H1 (cell line): Measurements from ENCODE around the gene CAMK2A. TPM values are rescaled to one million over a fixed set of nuclear protein-coding genes. Genes with fewer than 3 reads are reported as not detected.

ENCODE experiments used
- CTCF ChIA-PET: fragments of 300-600 bp; sonication (Branson Sonifier 250); formaldehyde crosslinking; loops from one replicate; lab custom pipeline; 2021; ENCODE audit not compliant: partially characterized antibody; lab: Charles Lee
- POLR2A ChIA-PET: fragments of 300-600 bp; sonication (Branson Sonifier 250); formaldehyde crosslinking; loops from one replicate; lab custom pipeline; 2021; ENCODE audit warnings: inconsistent platforms; ENCODE audit not compliant: partially characterized antibody; lab: Charles Lee
- DNase-seq, 2 experiments: peaks; one replicate each; pipeline versions ENCODE4 v3.0.0 to v3.0.0-alpha.2; 2010 to 2022; ENCODE audit warnings: low spot score in 2 of 2, low read depth in 1 of 2, mixed read lengths in 1 of 2
- FAIRE-seq: peaks from 2 replicates; lab custom pipeline; 2011; peaks lifted over from hg19 to GRCh38; lab: Jason Lieb, UNC
- H2AFZ ChIP-seq: 2 replicates; pipeline ENCODE4 v1.8.1; 2012; ENCODE audit warnings: low read length, inconsistent platforms
- H2AK5ac ChIP-seq: 2 replicates; pipeline ENCODE4 v1.6.1; 2013; ENCODE audit warnings: low read depth, low read length
- H2BK120ac ChIP-seq: replicated peaks from 2 replicates; pipeline ENCODE3; 2013; ENCODE audit warnings: low read depth, low read length, inconsistent platforms
- H2BK12ac ChIP-seq: 2 replicates; pipeline ENCODE4 v1.6.1; 2013; ENCODE audit warnings: low read depth, low read length
- H2BK15ac ChIP-seq: 2 replicates; pipeline ENCODE4 v1.6.1; 2013; ENCODE audit warnings: low read length
- H2BK20ac ChIP-seq: 2 replicates; pipeline ENCODE4 v1.6.1; 2013; ENCODE audit warnings: low read length
- H2BK5ac ChIP-seq: 2 replicates; pipeline ENCODE4 v1.6.1; 2013; ENCODE audit warnings: low read depth, low read length
- H3K14ac ChIP-seq: 2 replicates; pipeline ENCODE4 v1.6.1; 2013; ENCODE audit warnings: inconsistent platforms; ENCODE audit not compliant: insufficient read length
- H3K18ac ChIP-seq: 2 replicates; pipeline ENCODE4 v1.6.1; 2013; ENCODE audit warnings: low read length; ENCODE audit errors: extremely low read depth
- H3K23ac ChIP-seq: 2 replicates; pipeline ENCODE4 v1.6.1; 2013; ENCODE audit warnings: inconsistent platforms; ENCODE audit not compliant: insufficient read length
- H3K23me2 ChIP-seq: 2 replicates; pipeline ENCODE4 v1.6.1; 2013; ENCODE audit warnings: low read depth, low read length
- H3K27ac ChIP-seq: 2 replicates; pipeline ENCODE4 v1.6.1; 2011; ENCODE audit warnings: low read depth, low read length, inconsistent platforms
- H3K27me3 ChIP-seq, 4 experiments: replicated peaks in 1 of 4; 1 replicate in 1 of 4; 2 replicates in 3 of 4; pipeline versions ENCODE4 v1.6.1 to v1.8.1; 2011 to 2013; ENCODE audit warnings: low read length in 3 of 4, mild to moderate bottlenecking in 3 of 4, inconsistent platforms in 2 of 4, mixed read lengths in 2 of 4, moderate library complexity in 1 of 4; ENCODE audit not compliant: control insufficient read depth in 3 of 4, insufficient read depth in 3 of 4; ENCODE audit errors: extremely low read depth in 1 of 4
- H3K36me3 ChIP-seq, 4 experiments: 2 replicates each; pipeline versions ENCODE4 v1.6.1 to v1.8.1; 2011 to 2013; ENCODE audit warnings: mild to moderate bottlenecking in 4 of 4, low read length in 3 of 4, moderate library complexity in 2 of 4, control low read depth in 1 of 4, inconsistent platforms in 1 of 4; ENCODE audit not compliant: insufficient read depth in 4 of 4, control insufficient read depth in 2 of 4
- H3K4ac ChIP-seq: replicated peaks from 2 replicates; pipeline ENCODE3; 2013; ENCODE audit warnings: low read length, low read depth, mixed read lengths, inconsistent platforms; ENCODE audit not compliant: insufficient read length
- H3K4me1 ChIP-seq, 4 experiments: replicated peaks in 1 of 4; 1 replicate in 1 of 4; 2 replicates in 3 of 4; pipeline versions ENCODE4 v1.6.1 to v1.8.1; 2011 to 2013; ENCODE audit warnings: low read length in 3 of 4, inconsistent platforms in 2 of 4, mixed read lengths in 1 of 4; ENCODE audit not compliant: insufficient read depth in 4 of 4, control insufficient read depth in 3 of 4
- H3K4me2 ChIP-seq, 2 experiments: 2 replicates each; pipeline versions ENCODE4 v1.6.1 to v1.8.1; 2011 to 2013; ENCODE audit warnings: low read depth in 2 of 2, low read length in 2 of 2, control low read depth in 1 of 2, inconsistent platforms in 1 of 2, mild to moderate bottlenecking in 1 of 2; ENCODE audit not compliant: insufficient read depth in 1 of 2
- H3K4me3 ChIP-seq, 4 experiments: fragments of 200-600, 300-600 bp in 1 of 4; sonication (generic), shearing (Covaris generic), sonication (Bioruptor Twin) in 1 of 4; 2 replicates each; pipeline versions ENCODE4 v1.5.1 to v1.8.1; 2011 to 2016; ENCODE audit warnings: low read length in 4 of 4, low read depth in 3 of 4, control low read depth in 2 of 4, inconsistent platforms in 2 of 4, mild to moderate bottlenecking in 2 of 4, mixed read lengths in 1 of 4, moderate library complexity in 1 of 4; ENCODE audit not compliant: insufficient read depth in 2 of 4; ENCODE audit errors: extremely low read depth in 1 of 4
- H3K56ac ChIP-seq: replicated peaks from 2 replicates; pipeline ENCODE3; 2013; ENCODE audit warnings: low read depth, mild to moderate bottlenecking, mixed read lengths, low read length, inconsistent platforms; ENCODE audit not compliant: insufficient read length
- H3K79me1 ChIP-seq: 2 replicates; pipeline ENCODE4 v1.6.1; 2013; ENCODE audit warnings: low read depth, low read length, control low read depth
- H3K79me2 ChIP-seq, 2 experiments: 2 replicates each; pipeline versions ENCODE4 v1.6.1 to v1.8.1; 2012 to 2013; ENCODE audit warnings: low read length in 2 of 2, mild to moderate bottlenecking in 2 of 2, inconsistent platforms in 1 of 2; ENCODE audit not compliant: insufficient read depth in 2 of 2, control insufficient read depth in 1 of 2
- H3K9ac ChIP-seq, 4 experiments: replicated peaks in 1 of 4; 1 replicate in 1 of 4; 2 replicates in 3 of 4; pipeline versions ENCODE4 v1.6.1 to v1.8.1; 2011 to 2013; ENCODE audit warnings: low read depth in 3 of 4, low read length in 3 of 4, control low read depth in 2 of 4, mild to moderate bottlenecking in 2 of 4, moderate library complexity in 2 of 4, inconsistent platforms in 1 of 4; ENCODE audit errors: extremely low read depth in 1 of 4
- H3K9me3 ChIP-seq, 2 experiments: 2 replicates each; pipeline versions ENCODE4 v1.6.1 to v1.8.1; 2012 to 2013; ENCODE audit warnings: mild to moderate bottlenecking in 2 of 2, moderate library complexity in 2 of 2, control low read depth in 1 of 2, inconsistent platforms in 1 of 2, low read depth in 1 of 2, low read length in 1 of 2, mixed read lengths in 1 of 2; ENCODE audit not compliant: insufficient read depth in 2 of 2
- H4K20me1 ChIP-seq, 2 experiments: replicated peaks in 1 of 2; 2 replicates each; pipeline versions ENCODE3 to v1.8.1; 2011 to 2013; ENCODE audit warnings: inconsistent platforms in 2 of 2, low read length in 2 of 2, mild to moderate bottlenecking in 1 of 2; ENCODE audit not compliant: insufficient read depth in 2 of 2, control insufficient read depth in 1 of 2
- H4K5ac ChIP-seq: 2 replicates; pipeline ENCODE4 v1.6.1; 2013; ENCODE audit warnings: low read length, low read depth, mixed read lengths, inconsistent platforms; ENCODE audit not compliant: insufficient read length
- H4K8ac ChIP-seq: 2 replicates; pipeline ENCODE4 v1.8.0; 2013; ENCODE audit warnings: mild to moderate bottlenecking, moderate library complexity, low read length, inconsistent platforms; ENCODE audit not compliant: insufficient read depth; ENCODE audit errors: extremely low read depth
- H4K91ac ChIP-seq: replicated peaks from 2 replicates; pipeline ENCODE3; 2013; ENCODE audit warnings: low read length, mixed read lengths, inconsistent platforms; ENCODE audit not compliant: insufficient read length
- BRCA1 ChIP-seq: IDR thresholded peaks from 2 replicates; pipeline ENCODE4 v1.6.1; 2012; ENCODE audit warnings: low read depth, low read length, improper control_type of control experiment
- CTBP2 ChIP-seq: IDR thresholded peaks from 2 replicates; pipeline ENCODE4 v1.7.0; 2011; ENCODE audit warnings: borderline replicate concordance, mild to moderate bottlenecking, moderate library complexity, mixed read lengths, low read length; ENCODE audit not compliant: insufficient read depth, insufficient read length
- GABPA ChIP-seq: IDR thresholded peaks from 2 replicates; pipeline ENCODE4 v1.6.1; 2011; ENCODE audit warnings: mild to moderate bottlenecking, low read length, moderate library complexity, borderline replicate concordance; ENCODE audit not compliant: insufficient read depth
- KDM5A ChIP-seq: fragments of 200-600 bp; IDR thresholded peaks from 2 replicates; pipeline ENCODE4 v1.7.1; 2012; ENCODE audit warnings: mild to moderate bottlenecking, low read length, inconsistent platforms, mixed read lengths
- MAFK ChIP-seq: IDR thresholded peaks from 2 replicates; pipeline ENCODE4 v1.6.1; 2012; ENCODE audit warnings: low read depth, mild to moderate bottlenecking, improper control_type of control experiment, low read length
- NRF1 ChIP-seq: IDR thresholded peaks from 2 replicates; pipeline ENCODE4 v1.6.1; 2011; ENCODE audit warnings: mild to moderate bottlenecking, low read depth, low read length, improper control_type of control experiment
- PHF8 ChIP-seq: fragments of 200-600 bp; sonication (generic); conservative IDR thresholded peaks from 2 replicates; pipeline ENCODE4 v1.7.1; 2012; ENCODE audit warnings: low read depth, mild to moderate bottlenecking, inconsistent platforms, low read length, moderate library complexity
- SAP30 ChIP-seq: fragments of 300-600 bp; sonication (generic); IDR thresholded peaks from 2 replicates; pipeline ENCODE4 v1.7.1; 2012; ENCODE audit warnings: low read length, moderate library complexity, mild to moderate bottlenecking, inconsistent platforms; ENCODE audit not compliant: insufficient read depth, insufficient replicate concordance
- SIN3A ChIP-seq, 2 experiments: IDR thresholded peaks in 1 of 2; conservative IDR thresholded peaks in 1 of 2; 2 replicates each; pipeline ENCODE4 v1.6.1; 2011 to 2012; ENCODE audit warnings: low read length in 2 of 2, improper control_type of control experiment in 1 of 2, low read depth in 1 of 2, mild to moderate bottlenecking in 1 of 2
- SP2 ChIP-seq: IDR thresholded peaks from 2 replicates; pipeline ENCODE4 v1.6.1; 2012; ENCODE audit warnings: mild to moderate bottlenecking, low read length, inconsistent platforms
- TAF1 ChIP-seq: IDR thresholded peaks from 2 replicates; pipeline ENCODE4 v1.6.1; 2011; ENCODE audit warnings: mild to moderate bottlenecking, low read depth, low read length
- TAF7 ChIP-seq: optimal IDR thresholded peaks from 2 replicates; pipeline ENCODE3; 2011; ENCODE audit warnings: low read depth, mild to moderate bottlenecking, inconsistent platforms, low read length, moderate library complexity, borderline replicate concordance
- WGBS, 2 experiments: shearing (Covaris generic) in 1 of 2; methylation state at CpG; one replicate each; pipeline versions ENCODE4 v1.1.6 to v1.1.7; 2013 to 2015; ENCODE audit warnings: low lambda C conversion rate in 2 of 2, mixed read lengths in 2 of 2, inconsistent platforms in 1 of 2, low coverage in 1 of 2, missing lambda C conversion rate in 1 of 2; ENCODE audit not compliant: insufficient replicate concordance in 2 of 2, insufficient coverage in 1 of 2, insufficient read length in 1 of 2; ENCODE audit errors: extremely low coverage in 1 of 2, missing lambda C conversion rate in 1 of 2; 5-methylcytosine and 5-hydroxymethylcytosine counted together
- polyA plus RNA-seq, 7 experiments: library from polyadenylated mRNA; depleted of rRNA in 3 of 7; stranded (reverse) in 5 of 7; unstranded in 2 of 7; fragments of >200 nt in 5 of 7; fragments of 200-250 nt in 2 of 7; gene quantifications; 1 replicate in 5 of 7; 2 replicates in 1 of 7; 4 replicates in 1 of 7; pipeline versions ENCODE4 v1.2.1 to v1.2.3, GENCODE V29; 2011 to 2013; ENCODE audit warnings: missing spikeins in 2 of 7, mixed read lengths in 2 of 7
- total RNA-seq: library from RNA; stranded (reverse); fragmentation: NEBNext Ultra II Directional; extraction: Animal tissue kit (Norgen Biotek cat#: 25700); gene quantifications from 2 replicates; pipeline ENCODE4 v1.2.1, GENCODE V29; 2021
- TF ChIP-seq, protein P1 (sequence below): IDR thresholded peaks from 2 replicates; pipeline ENCODE4 v1.6.1; 2011; ENCODE audit warnings: low read depth, mild to moderate bottlenecking, low read length; ENCODE audit not compliant: insufficient read depth

Gene CAMK2A
- total and polyA plus RNA-seq, 2 of the 8 experiments (the other 6 are each of a cell fraction or from before 2014, with no cell fraction given) = 0.20 to 0.28 TPM

GRCh38 chr5:150294551-150295071 lies 5.0 kb upstream of the CAMK2A start:
- Histone ChIP-seq H4K91ac (no peak overlapping the region), H2BK20ac (no peak overlapping the region), H3K4ac (no peak overlapping the region), H4K20me1 (no peaks in the 10 kb centered on the region), H3K79me1 (no peaks in the 10 kb centered on the region), H3K18ac (no peak overlapping the region), H2AK5ac (no peak overlapping the region), H2BK12ac (no peak overlapping the region), H3K9me3 (no peaks in the 10 kb centered on the region), H2BK5ac (no peak overlapping the region), H3K23ac (no peak overlapping the region), H4K8ac (no peak overlapping the region), H3K56ac (no peak overlapping the region), H3K4me1 (peaks cover 0 to 4% (median 1%) of the 10 kb centered on the region in 4 experiments; a peak in 3 of 7 replicates), H3K9ac (no peak overlapping the region), H3K79me2 (no peaks in the 10 kb centered on the region), H3K27ac (no peak overlapping the region), H2AFZ (no peak overlapping the region), H2BK15ac (no peak overlapping the region), H2BK120ac (no peak overlapping the region), H3K4me2 (no peak overlapping the region), H3K4me3 (no peak overlapping the region), H3K36me3 (no peaks in the 10 kb centered on the region), H3K14ac (no peak overlapping the region), H3K27me3 (no peaks in the 10 kb centered on the region), H3K23me2 (no peaks in the 10 kb centered on the region), H4K5ac (no peak overlapping the region)
- WGBS, 2 experiments = 88% methylated on average over 10 of the region's 10 CpGs; no CpG with 5 or more reads in 1 of the 2 experiments
- FAIRE-seq (no peak), DNase-seq (no peak)
- ChIA-PET POLR2A (no interaction called here), CTCF (interaction anchor here (0.9 to 1.3 kb wide), 6 partner anchors 9 to 57 kb away, joined by 3 to 7 read pairs (median 4); no protein-coding TSS in a partner anchor)
- TF ChIP-seq SAP30 (no peak), CTBP2 (no peak), SIN3A (conservative IDR thresholded peaks at IDR 0.05 in 1 of 2, IDR thresholded peaks at IDR 0.05 in 1 of 2; ENCODE audit: low read depth in 1 of 2, low read length in 2 of 2) (no peak), SP2 (no peak), KDM5A (no peak), BRCA1 (no peak), GABPA (no peak), TAF1 (no peak), MAFK (no peak), TAF7 (no peak), NRF1 (no peak), PHF8 (no peak)
- TF ChIP-seq, protein P1, sequence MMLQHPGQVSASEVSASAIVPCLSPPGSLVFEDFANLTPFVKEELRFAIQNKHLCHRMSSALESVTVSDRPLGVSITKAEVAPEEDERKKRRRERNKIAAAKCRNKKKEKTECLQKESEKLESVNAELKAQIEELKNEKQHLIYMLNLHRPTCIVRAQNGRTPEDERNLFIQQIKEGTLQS = no peak
